GM18507 (cell line): ENCODE data around the gene TTC33.

Experiments
- DNase-seq: peaks from one replicate; pipeline ENCODE4 v3.0.0; 2011; ENCODE audit warnings: low read depth; ENCODE audit not compliant: insufficient read length; ENCODE audit errors: extremely low spot score
- FAIRE-seq: peaks from 2 replicates; lab custom pipeline; 2011; peaks lifted over from hg19 to GRCh38; lab: Jason Lieb, UNC

Gene TTC33

GRCh38 chr5:40554813-40555212, 200.9 kb downstream of the TTC33 start:
- FAIRE-seq: no peak
- DNase-seq: no peak

DNA sequence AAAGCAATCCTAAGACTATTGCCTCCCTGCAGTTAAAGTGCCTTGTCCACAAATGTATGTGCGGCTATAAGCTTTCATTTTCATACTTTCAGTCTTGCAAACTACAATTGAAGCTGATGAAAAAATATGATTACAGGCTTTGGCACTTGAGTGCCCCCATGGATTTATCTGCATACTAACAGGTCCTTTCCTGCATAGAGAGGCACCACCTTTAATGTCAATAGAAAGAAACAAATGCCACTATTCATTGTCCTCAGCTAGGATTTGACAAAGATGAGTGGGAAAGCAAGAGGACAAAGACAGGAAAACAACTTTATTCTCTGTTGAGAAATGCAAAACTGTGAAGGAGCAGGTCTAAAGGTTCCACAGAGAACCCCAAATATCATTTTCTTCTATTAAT, 201.7 kb downstream of the TTC33 start:
- DNase-seq (no peak), FAIRE-seq (no peak)

- no peak for DNase-seq
- FAIRE-seq: no peak
Measured at GRCh38 chr5:40552981-40553380, 202.8 kb downstream of the TTC33 start.

DNA sequence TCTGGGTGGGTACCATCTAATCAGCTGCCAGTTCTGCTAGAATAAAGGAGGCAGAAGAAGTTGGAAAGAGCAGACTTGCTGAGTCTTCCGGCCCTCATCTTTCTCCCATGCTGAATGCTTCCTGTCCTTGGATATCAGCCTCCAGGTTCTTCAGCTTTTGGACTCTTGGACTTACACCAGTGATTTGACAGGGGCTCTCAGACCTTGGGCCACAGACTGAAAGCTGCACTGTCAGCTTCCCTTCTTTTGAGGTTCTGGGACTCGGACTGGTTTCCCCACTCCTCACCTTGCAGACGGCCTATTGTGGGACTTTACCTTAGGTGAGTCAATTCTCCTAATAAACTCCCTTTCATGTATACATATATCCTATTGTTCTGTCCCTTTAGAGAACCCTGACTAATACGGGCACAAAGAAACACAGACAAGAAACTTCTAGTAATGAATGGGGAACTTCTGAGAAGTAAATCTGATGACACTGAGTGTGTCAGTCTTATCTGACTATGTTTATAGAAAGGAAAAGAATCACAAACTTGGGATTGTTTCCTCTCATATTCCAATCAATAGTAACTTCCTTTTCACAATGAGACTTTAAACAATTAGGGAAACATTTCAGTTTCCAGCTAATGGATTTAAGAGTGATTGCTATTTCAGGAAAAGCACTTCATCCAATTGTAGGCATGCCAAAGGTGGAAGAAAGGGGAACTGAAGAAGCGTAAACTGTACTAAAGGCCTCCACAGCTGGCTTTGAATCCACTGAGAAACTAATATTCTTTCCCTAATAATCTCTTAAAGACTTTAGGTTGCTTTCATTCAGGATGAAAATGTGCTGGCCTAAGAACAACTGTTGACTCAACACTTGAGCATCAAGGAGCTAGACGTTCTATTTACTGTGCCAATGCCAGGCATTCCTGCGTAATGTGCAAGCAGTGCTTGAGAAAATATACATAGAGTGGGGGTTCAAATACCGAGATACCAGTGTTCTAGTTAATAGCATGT, 204.0 kb downstream of the TTC33 start:
- FAIRE-seq (no peak), DNase-seq (no peak)

DNA sequence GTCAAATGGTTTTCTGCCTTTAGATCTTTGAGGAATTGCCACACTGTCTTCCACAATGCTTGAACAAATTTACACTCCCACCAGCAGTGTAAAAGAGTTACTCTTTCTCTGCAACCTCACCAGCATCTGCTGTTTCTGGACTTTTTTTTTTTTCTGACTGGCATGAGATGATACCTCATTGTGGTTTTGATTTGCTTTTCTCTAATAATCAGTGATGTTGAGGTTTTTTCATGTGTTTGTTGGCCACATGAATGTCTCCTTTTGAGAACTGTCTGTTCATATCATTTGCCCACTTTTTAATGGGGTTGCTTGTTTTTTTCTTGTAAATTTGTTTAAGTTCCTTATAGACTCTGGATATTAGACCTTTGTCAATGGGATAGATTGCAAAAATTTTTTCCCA, 205.3 kb downstream of the TTC33 start:
- FAIRE-seq (no peak), DNase-seq (no peak)

DNA sequence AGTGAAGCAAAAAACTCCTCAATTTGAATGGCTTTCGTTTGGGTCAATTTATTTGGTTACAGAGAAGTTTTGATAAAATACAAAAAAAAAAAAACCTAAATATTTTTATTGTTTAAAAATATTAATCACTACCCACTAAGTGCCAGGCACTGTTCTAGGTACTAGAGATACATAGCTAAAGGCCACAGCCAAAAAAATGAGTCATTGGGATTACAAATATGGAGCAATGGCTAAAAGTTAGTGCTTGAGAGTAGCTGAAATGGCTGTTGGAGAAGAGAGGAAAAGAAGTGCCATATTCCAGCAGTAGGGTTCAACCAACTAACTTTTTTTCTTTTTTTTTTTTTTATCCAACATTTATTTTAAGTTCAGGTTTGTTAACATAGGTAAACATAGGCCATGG, 206.1 kb downstream of the TTC33 start:
- FAIRE-seq: no peak
- DNase-seq: no peak

GRCh38 chr5:40547994-40548575, 207.7 kb downstream of the TTC33 start:
- FAIRE-seq: no peak
- DNase-seq: no peak

DNA sequence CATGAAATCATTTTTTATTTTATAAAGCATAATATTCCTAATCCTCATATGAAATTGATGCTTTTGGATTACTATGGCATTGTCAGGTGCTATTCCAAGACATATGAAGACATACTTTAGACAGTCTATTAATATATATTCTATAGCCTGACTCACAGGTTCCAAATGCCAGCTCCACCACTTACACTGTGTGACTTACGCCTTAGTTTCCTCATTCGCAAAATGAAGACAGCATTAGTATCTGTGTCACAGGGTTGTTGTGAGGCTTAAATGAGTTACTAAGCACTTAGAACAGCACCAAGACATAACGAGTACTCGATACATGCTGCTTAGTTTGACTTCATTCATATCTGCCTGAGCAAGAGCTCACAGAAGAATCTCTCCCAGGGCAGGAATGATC, 208.2 kb downstream of the TTC33 start:
- no peak for FAIRE-seq

DNA sequence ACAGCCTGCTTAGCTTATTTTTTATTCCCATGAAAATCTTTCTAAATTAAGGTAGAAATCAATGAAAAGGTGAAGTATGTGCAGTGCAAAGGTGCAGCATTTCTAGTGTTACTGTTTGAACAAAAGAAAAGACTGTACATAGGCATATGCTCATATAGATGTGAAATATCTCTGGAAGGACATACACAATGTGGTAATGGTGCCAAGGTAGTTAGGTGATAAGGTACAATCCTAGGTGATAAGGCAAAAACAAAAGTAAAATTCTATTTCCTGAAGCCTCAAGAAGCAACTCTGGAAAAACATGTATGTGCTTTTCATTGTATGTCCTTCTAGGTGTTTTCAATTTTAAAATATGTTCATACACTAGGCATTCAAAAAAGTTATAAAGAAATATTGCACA, 215.5 kb downstream of the TTC33 start:
- DNase-seq (no peak), FAIRE-seq (no peak)

More for the DNA sequence above, 208.2 kb downstream of the TTC33 start:
- DNase-seq: no peak

- no peak for FAIRE-seq
Measured at GRCh38 chr5:40524677-40525076, 231.1 kb downstream of the TTC33 start.

DNA sequence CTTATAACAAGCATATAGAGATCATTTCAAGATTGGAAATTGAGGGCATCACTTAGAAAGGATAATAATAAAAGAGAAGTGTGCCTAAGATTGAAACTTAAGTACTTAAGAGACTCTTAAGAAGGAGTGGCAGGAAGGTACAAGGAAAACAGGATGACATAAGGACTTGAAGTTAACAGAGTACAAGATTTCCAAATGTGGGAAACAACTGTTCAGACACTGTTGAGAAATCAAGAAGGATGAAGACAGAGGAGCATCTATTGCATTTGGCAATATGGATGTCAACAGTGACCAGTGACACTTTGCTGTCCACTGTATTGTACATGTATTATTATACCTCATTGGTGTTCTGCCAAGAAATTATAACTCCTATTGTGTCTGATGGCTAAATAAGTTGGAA, 233.8 kb downstream of the TTC33 start:
- DNase-seq: no peak
- no peak for FAIRE-seq

More at GRCh38 chr5:40524677-40525076, 231.1 kb downstream of the TTC33 start:
- no peak for DNase-seq

DNA sequence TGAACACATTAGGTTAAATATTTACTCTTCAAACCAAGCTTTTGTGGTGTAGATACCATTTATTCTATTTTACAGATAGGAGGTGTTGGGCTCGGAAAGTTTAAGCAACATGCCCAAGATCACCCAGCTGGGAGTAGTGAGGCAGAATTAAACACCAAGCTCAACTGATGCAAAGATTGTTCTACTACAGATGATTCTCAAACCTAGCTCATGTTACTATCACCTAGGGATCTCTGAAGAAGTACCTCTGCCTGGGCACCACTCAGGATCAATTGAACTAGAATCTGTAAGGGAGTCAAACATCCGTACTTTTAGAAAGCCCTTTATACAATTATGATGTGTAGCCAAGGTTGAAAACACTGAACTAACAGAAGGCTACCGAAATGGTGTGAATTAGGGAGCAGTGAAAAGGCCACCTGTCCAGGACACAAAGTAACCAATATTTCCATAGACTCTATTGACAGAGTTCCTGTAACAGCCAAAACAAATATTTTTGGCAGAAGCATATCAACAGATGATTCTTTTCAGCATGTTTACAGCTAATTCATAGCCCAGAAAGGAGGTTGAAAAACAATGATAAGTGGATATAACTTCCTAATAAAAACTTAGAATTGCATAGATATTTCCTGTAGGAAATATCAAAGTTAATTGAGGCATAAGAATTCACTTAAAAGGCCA, 234.5 kb downstream of the TTC33 start:
- no peak for FAIRE-seq
- no peak for DNase-seq

DNA sequence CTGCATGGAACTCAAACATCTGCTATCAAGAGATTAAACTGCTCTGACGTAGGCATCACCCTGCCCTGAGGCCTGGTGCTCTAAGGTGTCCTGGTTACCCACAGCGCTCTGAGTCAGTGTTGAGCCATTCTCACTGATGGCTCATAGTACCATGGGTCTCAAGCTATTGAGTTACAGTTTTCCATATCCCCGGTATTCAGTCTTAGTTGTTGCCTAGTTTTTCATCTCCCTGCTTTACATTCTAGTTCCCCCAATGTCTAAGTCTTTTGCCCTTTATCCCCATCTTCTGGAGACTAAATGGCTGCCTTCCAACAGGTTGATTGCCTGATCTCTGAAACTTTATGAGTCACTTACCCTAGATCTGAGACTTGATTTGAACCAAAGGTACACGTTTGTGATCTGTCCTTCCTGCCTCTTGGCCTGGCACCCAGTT, 237.3 kb downstream of the TTC33 start:
- DNase-seq: no peak
- no peak for FAIRE-seq

GRCh38 chr5:40515476-40515875, 240.3 kb downstream of the TTC33 start:
- FAIRE-seq: no peak
- no peak for DNase-seq

DNA sequence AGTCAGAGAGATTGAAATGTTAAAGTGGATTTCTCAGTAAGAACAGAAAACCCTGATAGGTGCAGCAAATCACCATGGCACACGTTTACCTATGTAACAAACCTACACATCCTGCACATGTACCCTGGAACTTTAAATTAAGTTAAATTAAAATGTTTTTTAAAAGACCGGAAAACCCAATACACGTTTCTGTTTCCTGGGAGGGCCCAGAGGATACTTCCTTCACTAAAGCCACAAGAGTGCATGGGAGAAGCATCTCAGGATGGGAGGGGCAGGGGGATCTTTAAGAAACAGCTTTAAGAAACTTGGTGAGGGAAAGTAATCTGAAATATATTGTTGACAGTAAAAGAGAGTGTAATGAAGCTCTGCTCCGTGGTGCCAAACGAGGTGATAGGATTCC, 240.8 kb downstream of the TTC33 start:
- no peak for FAIRE-seq
- no peak for DNase-seq

GRCh38 chr5:40511801-40512200, 244.0 kb downstream of the TTC33 start:
- FAIRE-seq (no peak), DNase-seq (no peak)

GRCh38 chr5:40507095-40507494, 248.7 kb downstream of the TTC33 start:
- DNase-seq (no peak), FAIRE-seq (no peak)

- FAIRE-seq (no peak), DNase-seq (no peak)
Measured at GRCh38 chr5:40505031-40505430, 250.7 kb downstream of the TTC33 start.

DNA sequence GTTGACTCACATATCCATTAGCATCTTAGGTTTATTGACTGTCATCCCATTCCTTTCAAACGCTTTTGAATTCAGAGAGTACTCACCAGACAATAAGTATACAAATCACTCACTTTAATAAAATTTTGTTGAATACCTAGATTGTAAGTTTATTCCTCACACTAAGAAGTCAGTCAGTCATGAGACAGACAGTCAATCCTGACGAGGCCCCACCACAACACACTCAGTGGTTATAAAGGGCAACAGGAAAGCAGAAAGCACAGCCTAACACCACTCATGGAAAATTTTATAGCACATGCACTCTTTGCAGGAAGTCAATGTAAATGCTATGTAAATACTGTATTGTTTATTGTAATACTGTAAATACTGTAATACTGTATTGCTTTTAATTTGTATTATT, 252.3 kb downstream of the TTC33 start:
- DNase-seq (no peak), FAIRE-seq (peak; percentile 50)

DNA sequence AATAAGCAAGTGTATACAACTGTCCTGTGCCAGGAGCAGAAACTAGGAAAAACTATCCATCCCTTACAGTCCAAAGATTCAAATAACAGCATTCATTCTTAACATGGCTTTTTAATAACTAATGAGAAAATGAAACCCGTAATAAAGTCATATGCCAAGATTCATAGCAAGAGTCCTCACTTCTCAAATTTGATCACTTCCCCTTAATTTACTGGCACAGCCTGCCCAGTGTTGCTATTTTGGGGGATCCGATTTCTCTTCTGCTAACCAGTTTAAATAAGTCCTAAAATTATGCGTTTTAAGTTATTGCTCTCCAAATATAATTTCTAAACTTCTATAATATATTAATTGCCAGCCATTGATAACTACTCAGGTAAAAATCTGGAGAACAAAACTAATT, 253.0 kb downstream of the TTC33 start:
- FAIRE-seq: no peak
- DNase-seq: no peak
